SK-N-DZ (cell line): Measurements from ENCODE around the gene PCBP3.

Experiments
- DNase-seq: peaks from one replicate; pipeline ENCODE4 v3.0.0-alpha.2; 2015; ENCODE audit warnings: low spot score

PCBP3 gene

DNA sequence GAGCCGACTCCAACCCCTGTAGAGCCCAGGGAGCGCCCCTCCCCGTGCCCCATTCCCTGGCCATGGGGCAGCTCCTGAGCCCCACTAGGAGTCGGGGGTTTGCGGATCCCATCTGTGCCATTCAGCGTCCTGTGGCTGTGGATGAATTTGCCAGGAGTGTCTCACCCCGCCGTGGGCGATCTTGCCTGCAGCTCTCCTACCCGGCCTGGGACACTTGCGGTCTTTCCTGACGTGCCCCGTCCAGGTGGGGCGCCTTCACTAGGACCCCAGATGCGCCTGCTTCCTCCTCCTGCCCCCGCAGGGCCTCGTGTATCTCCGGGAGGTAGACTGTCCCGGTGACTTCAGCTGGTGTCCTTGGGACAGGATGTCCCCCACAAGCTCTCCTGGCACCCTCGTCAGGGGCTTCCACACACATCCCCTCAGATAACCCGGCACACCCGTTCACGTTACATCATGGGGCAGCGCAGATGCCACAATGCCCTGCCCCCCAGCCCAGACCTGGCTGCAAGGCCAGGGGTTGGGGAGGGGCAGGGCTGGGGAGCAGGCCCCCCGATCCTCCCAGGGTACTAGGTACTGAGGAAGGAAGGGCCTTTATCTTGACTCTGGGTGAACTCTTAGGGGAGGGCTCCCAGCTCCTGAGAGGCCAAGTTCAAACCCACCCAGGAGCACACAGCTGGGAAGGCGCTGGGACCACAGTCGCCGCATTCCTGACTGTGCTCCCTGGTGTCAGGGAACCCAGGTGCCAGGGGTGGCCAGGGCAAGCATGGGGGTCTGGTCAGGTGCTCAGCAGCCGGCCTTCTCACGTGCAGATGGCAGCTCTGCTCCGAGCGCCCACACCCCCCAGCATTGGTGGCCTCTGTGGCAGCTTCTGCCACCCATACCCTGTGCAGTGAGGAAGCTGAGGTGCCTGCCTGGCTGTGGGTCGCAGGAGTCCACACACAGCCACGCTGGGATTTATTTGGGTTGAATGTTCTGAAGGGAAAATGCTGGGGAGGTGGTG, 284.6 kb downstream of the PCBP3 start:
- DNase-seq: no peak

DNA sequence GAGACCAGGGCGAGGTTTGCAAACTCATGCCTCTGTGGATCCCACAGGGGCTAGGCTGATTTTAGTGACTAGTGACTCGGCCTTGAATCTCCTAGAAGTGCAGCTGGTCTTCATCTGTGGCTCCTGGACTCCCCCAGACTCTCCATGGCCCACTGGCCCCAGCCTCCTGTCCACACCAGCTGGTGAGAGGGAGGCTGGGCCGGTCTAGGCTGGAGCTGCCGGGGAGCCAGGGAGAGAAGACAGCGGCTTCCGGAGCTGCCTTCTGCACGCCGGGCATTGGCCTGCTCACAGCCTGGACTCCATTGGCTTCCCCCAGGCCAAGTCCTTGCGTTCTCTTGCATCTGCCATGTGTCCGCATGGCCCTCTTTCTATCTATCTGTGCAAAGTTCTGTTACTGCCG, 285.9 kb downstream of the PCBP3 start:
- DNase-seq: no peak

DNA sequence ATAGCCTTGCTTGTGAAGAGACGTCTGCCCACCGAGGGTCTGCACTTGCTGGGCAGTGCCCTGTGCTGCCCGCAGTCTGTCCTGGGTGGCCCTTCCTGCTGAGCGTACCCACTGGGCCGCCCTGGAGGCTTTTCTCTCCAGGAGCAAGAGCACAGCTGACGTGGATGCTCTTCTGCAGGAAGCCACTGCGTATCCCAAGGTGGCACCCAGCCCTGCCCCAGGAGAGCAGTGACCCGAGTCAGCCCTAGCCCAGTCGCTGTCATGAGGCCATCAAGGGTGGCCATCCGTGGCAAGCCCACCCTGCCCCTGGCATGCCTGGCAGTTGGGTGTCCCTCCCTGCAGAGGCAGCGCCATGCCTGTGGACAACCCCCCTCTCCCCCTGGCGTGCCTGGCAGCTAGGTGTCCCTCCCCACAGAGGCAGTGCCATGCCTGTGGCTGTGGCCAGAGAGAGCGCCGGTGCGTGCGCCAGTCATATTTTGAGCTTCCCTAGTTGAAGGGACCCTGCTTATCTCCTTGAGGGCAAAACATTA, 286.8 kb downstream of the PCBP3 start:
- DNase-seq: no peak

DNA sequence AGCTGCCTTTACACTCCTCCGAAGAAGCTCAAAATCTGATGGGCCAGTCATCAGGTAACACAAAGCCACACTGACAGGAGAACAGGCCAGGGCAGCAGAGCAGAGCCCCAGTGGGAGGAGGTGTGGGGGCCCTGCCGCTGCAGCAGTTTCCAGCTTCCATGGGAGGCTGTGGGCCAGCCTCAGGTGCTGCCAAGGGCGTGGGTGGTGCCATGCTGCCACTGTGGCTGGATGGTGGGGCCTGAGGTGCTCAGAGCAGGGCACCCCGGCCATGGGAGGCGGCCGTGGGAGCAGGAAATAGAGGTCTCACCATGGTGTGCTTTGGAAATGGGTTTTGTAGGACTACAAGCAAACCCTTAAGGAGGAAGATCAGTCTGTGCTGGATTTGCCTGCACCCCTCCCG, 287.3 kb downstream of the PCBP3 start:
- DNase-seq: no peak

DNA sequence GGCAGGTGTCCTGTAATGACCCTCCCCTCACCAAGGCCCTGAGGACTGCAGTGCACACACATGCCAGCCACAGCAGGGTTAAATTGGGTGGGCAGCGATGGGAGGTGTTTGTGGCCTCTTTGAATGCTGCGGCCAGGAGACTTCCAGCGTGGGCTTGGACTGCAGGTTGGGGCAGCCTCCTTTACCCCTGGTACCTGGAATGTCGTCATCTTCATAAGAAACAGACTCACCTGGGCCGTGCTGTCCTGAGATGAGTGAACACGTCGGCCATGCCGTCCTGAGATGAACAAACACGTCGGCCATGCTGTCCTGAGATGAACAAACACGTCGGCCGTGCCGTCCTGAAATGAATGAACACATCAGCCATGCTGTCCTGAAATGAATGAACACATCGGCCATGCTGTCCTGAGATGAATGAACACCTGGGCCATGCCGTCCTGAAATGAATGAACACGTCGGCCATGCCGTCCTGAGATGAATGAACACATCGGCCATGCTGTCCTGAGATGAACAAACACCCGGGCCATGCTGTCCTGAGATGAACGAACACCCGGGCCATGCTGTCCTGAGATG, 288.0 kb downstream of the PCBP3 start:
- no peak for DNase-seq

DNA sequence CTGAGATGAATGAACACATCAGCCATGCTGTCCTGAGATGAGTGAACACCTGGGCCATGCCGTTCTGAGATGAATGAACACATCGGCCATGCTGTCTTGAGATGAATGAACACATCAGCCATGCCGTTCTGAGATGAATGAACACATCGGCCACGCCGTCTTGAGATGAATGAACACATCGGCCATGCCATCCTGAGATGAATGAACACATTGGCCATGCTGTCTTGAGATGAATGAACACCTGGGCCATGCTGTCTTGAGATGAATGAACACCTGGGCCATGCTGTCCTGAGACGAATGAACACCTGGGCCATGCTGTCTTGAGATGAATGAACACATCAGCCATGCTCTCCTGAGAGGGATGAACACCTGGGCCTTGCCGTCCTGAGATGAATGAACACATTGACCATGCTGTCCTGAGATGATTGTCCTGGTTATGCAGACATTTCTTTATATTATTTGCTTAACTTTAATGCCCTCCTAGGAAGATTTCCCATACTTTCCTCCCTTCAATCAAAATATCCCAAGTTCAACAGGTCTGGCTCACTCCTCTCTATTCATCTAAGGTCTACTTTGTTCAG, 289.5 kb downstream of the PCBP3 start:
- no peak for DNase-seq

DNA sequence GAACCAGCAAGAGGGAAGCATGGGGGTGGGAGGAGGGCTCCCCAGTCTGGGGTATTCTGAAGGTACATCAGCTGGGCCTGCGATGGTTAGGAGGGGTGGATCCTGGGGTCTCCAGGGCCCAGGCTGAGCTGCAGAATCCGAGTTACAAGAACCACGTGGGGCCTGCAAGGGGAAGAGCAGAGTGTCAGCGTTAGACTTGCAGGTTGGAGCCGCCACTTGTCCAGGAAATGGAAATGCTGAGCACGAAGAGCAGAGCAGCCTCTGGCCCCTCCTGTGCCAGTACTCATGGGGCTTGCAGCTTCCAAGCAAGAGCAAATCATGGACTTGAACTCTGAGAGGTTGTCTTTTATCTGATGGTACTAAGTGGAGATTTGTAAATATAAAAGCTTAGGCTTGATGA, 290.6 kb downstream of the PCBP3 start:
- no peak for DNase-seq

DNA sequence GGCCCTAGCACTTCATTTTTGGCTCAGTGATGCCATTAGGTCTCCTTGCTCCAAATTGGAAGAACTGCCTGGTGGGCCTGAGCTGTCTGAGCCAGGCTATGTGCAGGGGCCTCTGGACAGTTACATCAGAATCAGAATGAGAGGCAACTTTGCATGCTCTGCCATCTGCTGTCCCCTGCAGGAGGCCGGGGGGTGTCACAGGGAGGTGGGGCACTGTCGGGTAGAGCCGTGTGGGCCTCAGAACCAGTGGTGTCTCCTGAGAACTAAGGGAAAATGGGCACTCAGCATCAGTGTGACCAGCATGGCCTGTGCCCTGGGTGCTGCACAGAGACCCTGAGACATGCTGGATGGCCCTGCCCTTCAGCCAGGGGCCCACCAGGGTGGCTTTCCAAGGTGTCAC, 291.0 kb downstream of the PCBP3 start:
- no peak for DNase-seq

DNA sequence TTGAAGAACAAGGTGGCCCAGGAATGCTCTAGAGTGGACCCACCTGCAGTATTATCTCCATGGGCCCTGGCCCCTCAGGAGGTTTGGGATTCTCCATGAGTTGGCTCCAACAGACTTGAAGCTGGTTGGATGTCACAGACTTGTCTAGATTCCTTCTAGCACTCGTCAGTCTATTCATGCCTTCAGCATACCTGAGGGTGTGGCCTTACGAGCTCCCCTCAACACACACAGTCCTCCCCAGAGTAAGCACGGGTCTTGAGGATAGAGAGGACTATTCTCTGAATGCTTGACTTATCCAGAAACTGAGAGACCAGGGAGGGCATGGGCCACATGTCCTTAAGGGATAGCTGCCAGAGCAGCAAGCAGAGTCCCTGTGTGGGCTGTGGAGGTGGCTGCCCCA, 292.1 kb downstream of the PCBP3 start:
- DNase-seq: peak; percentile 52

DNA sequence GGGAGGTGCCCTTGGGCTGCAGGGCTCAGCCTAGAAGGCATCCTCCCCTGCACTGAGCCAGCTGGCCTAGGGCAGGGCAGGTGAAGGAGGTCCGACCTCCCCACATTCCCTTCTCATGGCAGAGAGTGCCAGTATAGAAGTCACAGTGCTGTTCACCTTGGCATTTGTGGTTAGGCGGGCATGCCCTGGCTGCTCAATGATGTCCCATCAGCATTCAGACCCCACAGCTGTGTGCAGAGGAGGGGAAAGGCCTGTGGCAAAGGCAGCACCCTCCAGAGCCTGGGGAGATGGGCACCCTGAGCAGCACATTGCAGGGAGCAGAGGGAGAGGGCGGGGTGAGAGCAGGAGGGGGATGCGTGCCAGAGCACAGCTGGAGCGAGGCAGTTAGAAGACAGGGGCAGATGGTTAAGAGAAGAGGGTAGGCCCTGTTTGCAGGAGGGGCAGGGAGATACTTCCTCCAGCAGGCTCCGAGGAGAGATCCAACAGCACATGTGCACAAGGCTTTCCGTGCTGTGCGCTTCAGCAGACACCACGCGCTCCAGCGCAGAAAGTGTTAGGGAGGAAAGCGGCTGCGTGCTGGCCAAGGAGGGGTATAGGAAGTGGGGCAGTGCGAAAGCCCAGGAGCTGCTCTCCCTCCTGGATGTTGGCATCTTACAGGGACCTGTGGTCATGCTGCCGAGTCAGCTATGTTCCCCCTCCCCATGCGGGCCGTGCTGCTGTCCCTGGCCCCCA, 294.4 kb downstream of the PCBP3 start:
- DNase-seq: no peak

DNA sequence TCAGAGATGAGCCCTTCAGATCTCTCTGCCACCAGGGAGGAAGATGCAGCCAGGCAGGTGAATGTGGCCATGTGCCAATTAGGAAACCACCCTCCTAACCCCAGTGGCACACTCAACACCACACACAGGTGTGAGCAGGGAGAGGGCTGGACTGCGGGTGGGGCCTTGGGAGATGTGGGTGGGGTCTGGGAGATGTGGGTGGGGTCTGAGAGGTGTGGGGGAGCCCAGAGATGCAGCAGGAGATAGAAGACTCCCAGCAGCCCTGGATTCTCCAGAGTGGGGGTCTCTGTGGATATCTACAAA, 294.9 kb downstream of the PCBP3 start:
- DNase-seq: no peak

DNA sequence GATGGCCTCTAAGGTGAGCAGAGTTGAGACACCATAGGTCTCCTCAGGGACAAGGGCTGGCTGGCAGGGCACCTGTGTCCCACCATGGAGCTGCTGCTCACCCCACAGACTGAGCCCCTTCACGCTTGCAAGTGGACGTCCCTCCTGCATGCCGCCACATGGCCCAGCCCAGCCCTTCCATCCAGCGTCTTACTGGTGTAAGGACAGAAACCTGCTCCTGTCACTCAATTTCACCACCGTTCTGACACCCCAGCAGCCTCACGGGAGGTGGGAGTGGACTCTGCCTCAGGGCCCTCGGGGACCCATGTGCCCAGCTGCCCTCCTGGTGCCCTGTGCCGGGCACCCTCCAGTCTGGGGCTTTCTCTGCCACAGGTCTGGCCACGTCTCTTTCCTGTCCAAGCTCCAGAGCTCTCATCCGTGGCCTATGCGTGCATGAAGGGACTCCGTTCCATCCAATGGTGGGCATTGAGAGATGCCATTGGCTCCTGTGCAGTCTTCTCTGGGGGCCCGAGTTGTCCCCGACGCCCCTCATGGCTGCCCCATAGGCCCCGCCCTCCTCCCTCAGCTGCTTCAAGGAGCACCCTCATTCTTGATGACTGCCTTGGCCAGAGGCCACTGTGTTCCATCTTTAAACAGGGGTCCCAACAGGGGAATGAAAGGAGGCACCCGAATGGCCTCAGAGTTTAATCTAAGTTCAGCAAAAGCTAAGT, 295.4 kb downstream of the PCBP3 start:
- no peak for DNase-seq

DNA sequence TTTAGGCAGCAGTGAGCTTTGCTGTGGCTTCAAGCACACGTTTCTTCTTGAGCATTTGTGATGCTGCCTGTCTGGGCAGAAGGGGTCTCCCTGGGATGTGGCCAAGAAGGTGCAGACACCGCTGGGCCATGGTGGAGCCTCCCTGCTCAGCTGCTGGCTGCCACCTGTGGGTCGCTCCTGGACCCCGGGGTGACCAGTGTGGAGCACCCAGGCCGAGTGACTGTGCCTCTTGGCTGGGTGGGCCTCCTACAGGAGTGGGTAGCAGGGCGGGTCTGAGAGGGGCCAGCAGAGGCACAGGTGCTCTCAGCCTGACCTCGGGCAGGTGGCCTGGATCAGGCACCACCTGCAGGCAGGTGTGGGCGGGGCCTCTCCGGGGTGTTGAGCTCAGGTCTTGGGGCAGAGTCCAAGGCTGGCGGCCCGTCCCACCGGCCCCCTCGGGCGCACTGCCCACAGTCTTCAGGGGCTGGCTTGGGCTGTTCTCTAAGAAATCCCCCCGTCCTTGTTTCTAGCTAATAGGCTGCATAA, 296.1 kb downstream of the PCBP3 start:
- no peak for DNase-seq

DNA sequence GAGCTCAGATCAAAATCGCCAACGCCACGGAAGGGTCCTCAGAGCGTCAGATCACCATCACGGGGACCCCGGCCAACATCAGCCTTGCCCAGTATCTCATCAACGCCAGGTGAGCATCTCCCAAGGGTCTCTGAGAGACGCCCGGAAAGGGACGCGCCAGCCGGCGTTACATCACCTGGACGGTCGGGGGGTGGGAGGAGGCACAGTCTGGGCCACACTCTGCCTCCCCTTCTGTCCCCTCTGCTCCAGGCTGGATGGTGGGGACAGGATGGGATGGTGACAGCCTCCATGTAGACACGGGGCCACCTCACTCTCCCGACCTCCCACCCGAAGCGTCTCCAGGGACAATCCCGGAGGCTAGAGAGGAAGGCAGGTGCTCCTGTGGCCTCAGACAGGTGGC, 296.6 kb downstream of the PCBP3 start:
- no peak for DNase-seq

DNA sequence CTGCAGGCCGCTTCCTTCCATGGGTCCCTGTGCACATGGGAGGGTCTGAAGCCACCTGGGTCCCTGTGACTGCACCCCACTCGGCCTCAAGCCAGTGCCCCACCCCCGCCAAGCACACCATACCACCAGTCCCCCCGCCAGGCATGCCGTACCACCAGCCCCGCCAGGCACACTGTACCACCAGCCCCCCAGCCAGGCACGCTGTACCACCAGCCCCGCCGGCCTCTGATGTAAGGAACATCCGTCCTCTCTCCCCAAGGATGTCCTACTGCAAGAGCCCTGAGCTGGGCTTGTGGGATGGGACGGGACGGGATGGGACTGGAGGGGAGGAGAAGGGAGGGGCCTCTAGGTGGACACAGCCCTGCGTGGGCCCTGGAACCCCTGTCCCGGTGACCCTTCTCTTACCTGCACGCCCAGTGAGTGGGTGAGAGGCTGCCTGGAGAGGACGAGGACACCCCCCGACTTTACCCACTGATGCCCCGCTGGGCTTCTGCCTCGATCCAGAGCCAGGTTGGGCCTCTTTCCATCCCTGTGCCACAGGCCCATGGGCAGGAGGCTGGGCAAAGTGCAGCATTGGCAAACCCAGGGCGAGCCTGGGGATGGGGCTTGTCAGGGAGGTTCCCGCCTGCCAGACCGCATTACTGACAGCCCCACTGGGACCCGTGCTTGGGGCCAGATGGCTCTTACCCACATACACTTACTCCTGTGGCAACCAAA, 297.3 kb downstream of the PCBP3 start:
- no peak for DNase-seq

DNA sequence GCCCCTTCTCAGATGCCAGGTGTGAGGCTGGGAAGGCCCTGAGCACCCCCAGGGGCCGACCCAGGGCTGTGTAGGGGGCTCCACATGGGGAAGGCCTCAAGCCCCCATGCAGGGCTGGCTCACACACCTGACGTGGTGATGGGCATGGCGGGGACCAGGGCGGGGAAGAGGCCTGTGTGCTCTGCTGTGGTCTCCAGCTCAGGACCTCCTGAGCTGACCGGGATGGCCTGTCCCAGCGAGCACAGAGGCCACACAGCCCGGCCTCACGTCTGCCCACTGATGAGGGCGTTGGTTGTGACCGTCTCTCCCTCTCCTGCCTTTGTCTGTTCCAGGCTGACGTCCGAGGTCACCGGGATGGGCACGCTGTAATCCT, 297.8 kb downstream of the PCBP3 start:
- DNase-seq: no peak

DNA sequence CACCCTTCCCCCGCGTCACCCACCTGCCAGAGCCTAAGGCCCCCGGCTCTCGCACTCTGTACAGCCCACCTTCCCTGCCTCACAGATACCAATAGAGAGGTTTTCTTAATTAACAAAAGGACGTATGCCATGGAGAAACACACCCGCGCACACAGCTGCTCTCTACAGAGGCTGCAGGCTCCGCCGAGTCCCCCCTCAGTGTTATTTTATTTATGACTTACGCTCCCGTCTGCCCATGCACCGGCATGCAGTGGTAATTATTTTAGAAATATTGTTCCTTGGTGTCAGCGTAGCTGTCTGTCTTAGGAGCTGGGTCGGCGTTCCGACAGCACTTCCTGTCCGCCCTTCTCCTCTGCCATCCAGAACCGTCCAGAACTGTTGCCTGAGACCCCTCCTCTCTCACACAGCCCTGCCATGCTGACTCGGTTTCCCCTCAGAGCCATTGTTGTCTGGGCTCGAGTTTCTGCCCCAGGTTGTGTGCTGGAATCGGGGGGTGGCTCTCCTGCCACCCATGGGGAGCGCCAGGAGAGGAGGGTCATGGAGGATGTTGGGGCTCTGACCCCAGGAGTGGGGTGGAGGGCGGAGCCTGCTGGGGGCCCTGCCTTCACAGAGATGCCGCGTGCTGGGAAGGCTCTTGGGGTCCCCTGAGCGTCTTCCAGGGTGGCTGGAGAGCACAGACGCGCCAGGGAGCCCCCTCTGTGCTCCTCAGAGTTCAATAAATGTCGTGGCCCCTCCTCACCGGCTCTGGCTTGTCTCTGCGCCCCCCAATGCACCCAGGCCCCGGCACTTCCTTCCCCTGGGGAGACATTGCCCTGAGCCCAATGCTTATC, 298.4 kb downstream of the PCBP3 start:
- DNase-seq: no peak

DNA sequence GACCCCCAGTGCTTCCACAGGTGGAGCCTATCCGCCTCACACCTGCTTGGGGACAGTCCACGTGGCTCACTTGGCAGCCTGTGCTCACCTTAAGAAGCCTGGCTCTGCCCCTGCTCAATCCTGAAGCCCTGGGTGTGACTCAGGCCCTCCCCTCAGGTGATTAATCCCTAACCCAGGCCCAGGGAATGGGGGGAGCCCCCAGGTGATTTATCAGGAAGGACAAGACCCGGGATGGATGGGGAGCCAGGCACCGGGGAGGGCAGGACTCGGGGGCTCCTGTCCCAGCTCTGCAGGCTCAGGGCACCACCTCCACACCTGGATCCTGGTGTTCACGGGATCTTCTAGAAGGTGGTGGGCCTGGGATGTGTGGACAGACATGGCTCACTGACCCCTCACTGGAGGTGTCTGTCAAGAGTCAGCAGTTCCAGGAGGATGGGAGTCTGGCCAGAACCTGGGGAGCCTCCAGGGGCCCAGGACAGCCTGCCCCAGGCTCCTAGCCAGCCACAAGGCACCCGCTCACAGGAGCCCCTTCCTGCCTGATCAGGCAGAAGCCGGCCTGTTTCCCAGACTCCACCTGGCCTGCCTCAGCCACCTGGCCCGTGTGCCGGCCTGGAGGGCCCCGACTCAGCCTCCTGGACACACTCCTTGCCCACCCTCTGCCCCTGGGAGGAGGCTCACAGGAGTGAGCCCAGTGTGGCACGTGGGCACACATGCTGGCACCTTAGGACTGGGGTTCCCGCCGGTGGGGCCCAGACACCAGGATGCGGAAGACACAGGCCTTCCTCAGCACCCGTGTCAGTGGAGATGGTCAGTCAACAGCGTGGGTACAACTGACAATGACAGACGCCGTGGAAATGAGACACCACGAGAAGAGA, 299.5 kb downstream of the PCBP3 start:
- no peak for DNase-seq
